Activated naive CD4-positive, alpha-beta T cell treated with anti-CD3 and anti-CD28 coated beads, Interleukin-2, amount 10 ng/mL, durations not matched to agents 7 days and 5 days (primary cell): Measurements from ENCODE around the gene CRTAP.
A peak's percentile ranks its signal among the peaks of the same experiment; 100 is the strongest.
"Not testable (repeated sequence)": the region's sequence is repeated elsewhere in the genome, so short reads cannot be mapped to it uniquely, and the experiment has no call there.

Source experiments
- CTCF ChIA-PET: fragments of 350-600 bp; sonication (Branson Sonifier 250); formaldehyde crosslinking; loops from one replicate; lab custom pipeline; 2021; ENCODE audit warnings: antibody characterized with exemption; lab: Charles Lee
- DNase-seq: peaks from one replicate; pipeline ENCODE4 v3.0.0-alpha.2; 2020
- H3K27ac Mint-ChIP-seq: one replicate; pipeline ENCODE4 v1.8.0; 2021; ENCODE audit warnings: mild to moderate bottlenecking, moderate library complexity, mixed read lengths
- H3K27me3 Mint-ChIP-seq: one replicate; pipeline ENCODE4 v1.8.0; 2021; ENCODE audit warnings: mild to moderate bottlenecking, mixed read lengths
- H3K36me3 Mint-ChIP-seq: one replicate; pipeline ENCODE4 v1.8.0; 2021; ENCODE audit warnings: mixed read lengths
- H3K4me1 Mint-ChIP-seq: one replicate; pipeline ENCODE4 v1.8.0; 2021; ENCODE audit warnings: mixed read lengths
- H3K4me3 Mint-ChIP-seq: one replicate; pipeline ENCODE4 v1.8.0; 2021; ENCODE audit warnings: mild to moderate bottlenecking, moderate library complexity, mixed read lengths
- H3K9me3 Mint-ChIP-seq: one replicate; pipeline ENCODE4 v1.8.0; 2021; ENCODE audit warnings: mixed read lengths

CRTAP gene

DNA sequence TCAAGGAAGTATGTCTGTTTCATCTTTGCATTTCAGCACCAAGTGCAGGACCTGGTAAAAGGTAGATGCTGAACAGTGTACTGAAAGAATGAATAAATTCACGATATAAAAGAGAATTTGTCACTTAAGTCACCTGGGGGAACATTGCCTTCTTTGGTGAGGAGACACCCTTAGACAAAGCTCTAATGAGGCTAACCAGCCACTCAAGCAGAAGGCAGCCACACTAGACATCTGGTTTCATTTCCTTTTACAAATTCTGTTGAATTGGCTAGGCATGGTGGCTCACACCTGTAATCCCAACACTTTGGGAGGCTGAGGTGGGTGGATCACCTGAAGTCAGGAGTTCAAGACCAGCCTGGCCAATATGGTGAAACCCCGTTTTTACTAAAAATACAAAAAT, 7.0 kb upstream of the CRTAP start:
- not testable (repeated sequence) for H3K9me3 Mint-ChIP-seq, DNase-seq, H3K4me3 Mint-ChIP-seq, H3K27ac Mint-ChIP-seq, H3K36me3 Mint-ChIP-seq, H3K4me1 Mint-ChIP-seq
- CTCF ChIA-PET = interaction anchor here (1.1 to 1.2 kb wide), 2 partner anchors 25 to 32 kb away, joined by 3 read pairs; no protein-coding TSS in a partner anchor
- H3K27me3 Mint-ChIP-seq = peaks cover 38% of the 10 kb centered on the region

DNA sequence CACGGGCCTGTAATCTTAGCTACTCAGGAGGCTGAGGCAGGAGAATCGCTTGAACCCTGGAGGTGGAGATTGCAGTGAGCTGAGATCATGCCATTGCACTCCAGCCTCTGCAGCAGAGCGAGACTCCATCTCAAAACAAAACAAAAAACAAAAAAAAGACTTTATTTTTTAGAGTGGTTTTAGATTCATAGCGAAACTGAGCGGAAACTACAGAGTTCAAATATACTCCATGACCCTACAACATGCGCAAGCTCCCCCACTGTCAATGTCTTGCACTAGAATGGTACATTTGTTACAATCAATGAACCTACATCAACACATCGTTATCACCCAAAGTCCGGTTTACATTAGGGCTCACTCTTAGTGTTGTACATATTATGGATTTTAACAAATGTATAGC, 2.2 kb upstream of the CRTAP start:
- no peak overlapping the region for H3K27ac Mint-ChIP-seq
- peaks cover 11% of the 10 kb centered on the region for H3K27me3 Mint-ChIP-seq
- H3K36me3 Mint-ChIP-seq = no peaks in the 10 kb centered on the region
- CTCF ChIA-PET = interaction anchor here (1.4 kb wide), 1 partner anchor 20 kb away, joined by 6 read pairs; no protein-coding TSS in a partner anchor
- no peak for DNase-seq
- H3K4me1 Mint-ChIP-seq = peaks cover 22% of the 10 kb centered on the region
- H3K4me3 Mint-ChIP-seq = no peak overlapping the region
- H3K9me3 Mint-ChIP-seq = no peaks in the 10 kb centered on the region

DNA sequence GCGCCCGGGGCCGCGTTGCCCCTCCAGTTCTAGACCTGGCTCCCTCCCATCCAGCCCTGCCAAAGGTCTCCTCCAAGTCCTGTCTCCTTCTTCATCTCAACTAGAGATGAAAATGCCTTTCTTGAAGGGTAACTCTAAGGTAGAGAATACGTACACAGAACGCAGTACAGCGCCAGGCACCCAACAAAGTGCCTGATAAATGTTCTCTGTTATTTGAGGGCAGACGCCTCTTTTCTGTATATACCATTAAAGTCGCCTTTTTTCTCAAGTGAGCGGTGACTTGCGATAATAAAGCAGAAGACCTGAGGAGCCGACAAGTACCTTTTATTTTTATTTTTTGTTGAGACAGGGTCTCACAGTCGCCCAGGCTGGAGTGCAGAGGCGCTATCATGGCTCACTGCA, 809 bp downstream of the CRTAP start:
- H3K4me1 Mint-ChIP-seq = peaks cover 22% of the 10 kb centered on the region
- peak overlapping the region; percentile 84 for H3K27ac Mint-ChIP-seq
- H3K36me3 Mint-ChIP-seq = no peaks in the 10 kb centered on the region
- CTCF ChIA-PET = no interaction called here
- peak overlapping the region; percentile 79 for H3K4me3 Mint-ChIP-seq
- peaks cover 3% of the 10 kb centered on the region for H3K27me3 Mint-ChIP-seq
- H3K9me3 Mint-ChIP-seq = no peaks in the 10 kb centered on the region
- DNase-seq = no peak

DNA sequence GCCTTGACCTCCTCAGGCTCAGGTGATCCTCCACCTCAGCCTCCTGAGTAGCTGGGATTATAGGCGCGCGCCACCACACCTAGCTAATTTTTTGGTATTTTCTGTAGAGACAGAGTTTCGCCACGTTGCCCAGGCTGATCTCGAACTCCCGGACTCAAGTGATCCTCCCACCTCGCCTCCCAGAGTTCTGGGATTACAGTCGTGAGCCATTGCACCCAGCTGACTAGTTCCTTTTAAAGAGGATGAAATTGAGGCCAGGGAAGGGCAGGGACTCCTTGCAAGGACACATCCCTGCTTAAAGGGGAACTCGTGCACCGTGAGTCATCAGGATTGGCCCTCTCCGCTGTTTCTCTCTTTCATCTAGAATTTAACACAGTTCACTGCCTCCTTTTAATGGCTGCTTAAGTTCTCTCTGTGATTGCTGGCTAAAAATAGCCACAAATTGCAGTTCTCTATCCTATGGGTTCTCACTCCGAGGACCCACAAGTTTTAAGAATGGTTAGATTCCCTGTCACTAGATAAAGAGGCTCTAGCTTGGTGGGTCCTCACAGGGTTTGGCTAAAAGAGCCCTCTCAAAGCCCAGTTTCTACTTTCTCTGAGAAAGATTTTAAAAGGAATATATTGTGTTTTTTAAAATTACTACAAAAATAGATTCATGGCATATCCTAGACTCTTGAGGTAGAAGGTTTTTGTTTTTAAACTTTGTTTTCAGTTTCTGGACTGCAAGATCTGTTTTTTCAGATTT, 1.4 kb downstream of the CRTAP start:
- H3K9me3 Mint-ChIP-seq = no peaks in the 10 kb centered on the region
- CTCF ChIA-PET = no interaction called here
- no peaks in the 10 kb centered on the region for H3K27me3 Mint-ChIP-seq
- no peak for DNase-seq
- H3K4me1 Mint-ChIP-seq = peaks cover 22% of the 10 kb centered on the region
- no peaks in the 10 kb centered on the region for H3K36me3 Mint-ChIP-seq
- H3K4me3 Mint-ChIP-seq = peak overlapping the region; percentile 79
- H3K27ac Mint-ChIP-seq = peak overlapping the region; percentile 49

DNA sequence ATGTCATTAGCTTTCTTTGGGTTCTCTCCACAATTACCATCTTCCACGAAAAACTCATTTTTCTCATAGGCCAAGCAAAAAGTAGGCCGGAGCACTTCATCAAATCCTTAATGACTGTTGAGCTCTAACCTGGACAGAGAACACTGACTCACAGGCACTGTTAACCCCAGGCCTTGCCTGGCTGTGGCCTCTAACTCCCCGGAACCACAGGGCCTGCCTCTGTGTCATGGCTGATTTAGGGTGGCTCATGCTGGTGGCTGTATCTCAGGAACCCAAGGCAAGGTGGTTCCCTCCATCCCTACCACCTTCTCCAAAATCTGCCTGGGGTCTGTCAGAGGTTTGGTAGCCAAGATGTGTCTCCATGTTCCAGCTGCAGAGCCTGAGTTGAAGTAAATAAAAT, 3.6 kb downstream of the CRTAP start:
- Mint-ChIP-seq H3K36me3 (peaks cover 4% of the 10 kb centered on the region), H3K9me3 (no peaks in the 10 kb centered on the region), H3K4me1 (peaks cover 21% of the 10 kb centered on the region), H3K27ac (no peak overlapping the region), H3K27me3 (no peaks in the 10 kb centered on the region), H3K4me3 (no peak overlapping the region)
- CTCF ChIA-PET = interaction anchor here (0.7 to 2.5 kb wide), 3 partner anchors 14 to 255 kb away, joined by 3 to 8 read pairs (median 3); no protein-coding TSS in a partner anchor
- no peak for DNase-seq

DNA sequence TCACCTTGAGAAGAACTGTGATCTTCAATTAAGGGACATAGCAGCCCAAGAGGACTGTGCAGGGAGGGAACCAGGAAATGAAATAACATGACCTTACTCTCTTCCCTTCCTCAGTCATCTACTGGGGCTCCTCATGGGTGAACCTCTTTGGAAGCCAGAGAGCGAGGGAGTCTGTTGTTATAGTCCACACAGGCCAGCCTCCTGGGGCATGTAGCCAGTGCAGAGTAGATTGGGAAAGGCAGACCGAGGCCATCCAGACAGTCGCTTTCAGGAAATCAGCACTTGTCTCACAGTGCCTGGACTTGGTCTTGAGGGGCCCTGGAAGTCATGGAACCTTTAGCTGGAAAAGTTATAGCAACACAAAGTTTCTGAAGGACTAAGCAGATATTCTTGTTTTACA, 6.1 kb downstream of the CRTAP start:
- Mint-ChIP-seq H3K27ac (no peak overlapping the region), H3K4me1 (peaks cover 5% of the 10 kb centered on the region), H3K36me3 (peaks cover 5% of the 10 kb centered on the region), H3K9me3 (no peaks in the 10 kb centered on the region), H3K4me3 (no peak overlapping the region), H3K27me3 (no peaks in the 10 kb centered on the region)
- CTCF ChIA-PET = interaction anchor here (3.6 kb wide), 1 partner anchor 12 kb away, joined by 21 read pairs; no protein-coding TSS in a partner anchor
- DNase-seq = no peak

DNA sequence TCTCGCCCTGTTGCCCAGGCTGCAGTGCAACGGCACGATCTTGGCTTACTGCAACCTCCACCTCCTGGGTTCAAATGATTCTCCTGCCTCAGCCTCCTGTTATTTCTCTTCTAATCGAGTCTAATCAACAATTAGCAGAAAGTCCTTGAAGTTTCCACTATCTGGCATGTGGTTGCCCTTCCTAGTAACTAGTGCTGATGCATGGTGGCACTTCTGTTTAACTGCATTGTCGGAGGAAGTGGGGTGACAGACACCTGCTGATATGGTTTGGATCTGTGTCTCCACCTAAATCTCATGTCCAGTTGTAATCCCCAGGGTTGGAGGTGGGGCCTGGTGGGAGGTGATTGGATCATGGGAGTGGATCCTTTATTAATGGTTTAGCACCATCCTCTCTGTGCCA, 9.2 kb downstream of the CRTAP start:
- no peak for DNase-seq
- H3K4me1 Mint-ChIP-seq = no peaks in the 10 kb centered on the region
- CTCF ChIA-PET = interaction anchor here (1.1 kb wide), 1 partner anchor 8 kb away, joined by 5 read pairs; no protein-coding TSS in a partner anchor
- no peak overlapping the region for H3K4me3 Mint-ChIP-seq
- H3K27ac Mint-ChIP-seq = no peak overlapping the region
- no peaks in the 10 kb centered on the region for H3K9me3 Mint-ChIP-seq
- H3K27me3 Mint-ChIP-seq = no peaks in the 10 kb centered on the region
- peaks cover 15% of the 10 kb centered on the region for H3K36me3 Mint-ChIP-seq

DNA sequence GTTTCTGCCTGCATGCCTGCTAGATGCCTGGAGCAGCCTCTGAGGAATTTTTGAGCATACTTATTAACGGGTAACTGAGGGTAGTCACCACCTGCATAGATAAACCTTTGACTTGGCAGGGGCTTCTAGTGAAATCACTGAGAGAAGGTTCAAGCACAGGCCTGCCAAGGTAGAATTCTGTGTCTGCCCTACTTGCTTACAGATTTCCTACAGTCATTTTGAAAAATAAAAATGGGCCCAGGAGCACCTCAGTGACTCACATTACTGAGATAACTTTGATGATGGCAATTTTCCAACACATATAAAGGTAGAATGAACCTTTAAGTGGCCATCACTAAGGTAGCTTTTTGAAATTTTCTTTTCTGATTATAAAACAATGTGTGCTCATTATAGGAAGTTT, 10.8 kb downstream of the CRTAP start:
- no peaks in the 10 kb centered on the region for H3K4me1 Mint-ChIP-seq
- no peaks in the 10 kb centered on the region for H3K27me3 Mint-ChIP-seq
- H3K27ac Mint-ChIP-seq = no peak overlapping the region
- H3K9me3 Mint-ChIP-seq = no peaks in the 10 kb centered on the region
- CTCF ChIA-PET = interaction anchor here (0.9 kb wide), 1 partner anchor 78 kb away, joined by 3 read pairs; no protein-coding TSS in a partner anchor
- no peak for DNase-seq
- H3K4me3 Mint-ChIP-seq = no peak overlapping the region
- peaks cover 15% of the 10 kb centered on the region for H3K36me3 Mint-ChIP-seq

DNA sequence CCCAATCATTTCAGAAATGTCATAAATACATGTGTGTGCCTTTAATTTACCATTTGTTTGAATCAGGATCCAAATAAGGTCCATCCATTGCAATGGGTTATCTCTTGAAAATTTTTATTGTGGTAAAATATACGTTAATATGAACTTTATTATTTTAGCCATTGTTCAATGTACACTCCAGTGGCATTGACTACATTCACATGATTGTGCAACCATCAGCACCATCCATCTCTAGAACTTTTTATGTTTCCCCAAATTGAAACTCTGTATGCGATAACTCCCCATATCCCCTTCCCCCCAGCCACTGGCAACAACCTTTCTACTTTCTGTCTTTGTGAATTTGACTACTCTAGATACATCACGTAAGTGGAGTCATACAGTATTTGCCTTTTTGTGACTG, 12.0 kb downstream of the CRTAP start:
- no peak overlapping the region for H3K4me3 Mint-ChIP-seq
- peaks cover 11% of the 10 kb centered on the region for H3K36me3 Mint-ChIP-seq
- no peaks in the 10 kb centered on the region for H3K9me3 Mint-ChIP-seq
- no peaks in the 10 kb centered on the region for H3K4me1 Mint-ChIP-seq
- H3K27ac Mint-ChIP-seq = no peak overlapping the region
- DNase-seq = no peak
- CTCF ChIA-PET = interaction anchor here (0.9 to 1.8 kb wide), 2 partner anchors 79 to 247 kb away, joined by 3 to 4 read pairs; no protein-coding TSS in a partner anchor
- no peaks in the 10 kb centered on the region for H3K27me3 Mint-ChIP-seq

DNA sequence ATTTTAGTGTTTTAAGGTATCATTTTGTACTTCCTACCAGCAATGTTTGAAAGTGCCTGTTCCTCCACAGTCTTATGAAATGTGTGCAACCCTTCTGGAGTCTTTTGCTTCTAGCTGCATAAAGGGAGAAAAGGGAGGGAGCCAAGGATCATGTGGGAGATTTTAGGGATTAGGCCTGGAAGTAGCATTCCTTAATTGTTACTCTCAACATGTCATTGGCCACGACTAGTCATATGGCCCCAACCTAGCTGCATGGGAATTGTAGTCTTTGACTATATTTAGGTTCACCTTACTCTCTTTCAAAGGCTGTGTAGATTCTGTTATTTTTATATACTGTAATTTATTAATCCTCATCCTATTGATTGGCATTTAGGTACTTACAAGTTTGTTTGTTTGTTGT, 14.9 kb downstream of the CRTAP start:
- no peaks in the 10 kb centered on the region for H3K27me3 Mint-ChIP-seq
- CTCF ChIA-PET = no interaction called here
- no peak overlapping the region for H3K4me3 Mint-ChIP-seq

DNA sequence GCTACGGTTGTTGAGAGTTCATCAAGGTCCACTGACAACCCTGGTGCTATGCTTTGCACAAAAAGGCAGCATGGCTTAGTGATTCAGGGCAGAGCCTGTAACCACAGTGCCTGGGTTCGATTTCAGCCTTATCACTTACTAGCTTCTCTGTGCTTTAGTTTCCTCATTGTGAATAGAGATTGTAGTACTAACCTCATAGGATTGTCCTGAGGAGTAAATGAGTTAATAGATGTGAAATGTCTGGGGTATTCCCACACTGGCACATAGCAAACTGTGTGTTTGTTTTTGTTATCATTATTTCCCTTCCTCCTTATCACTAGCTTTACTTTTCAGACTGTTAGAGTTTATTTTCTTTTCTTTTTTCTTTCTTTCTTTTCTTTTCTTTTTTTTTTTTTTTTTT, 16.3 kb downstream of the CRTAP start:
- Mint-ChIP-seq H3K9me3 (no peaks in the 10 kb centered on the region), H3K4me1 (peaks cover 12% of the 10 kb centered on the region), H3K36me3 (peaks cover 15% of the 10 kb centered on the region), H3K27ac (no peak overlapping the region), H3K4me3 (no peak overlapping the region), H3K27me3 (no peaks in the 10 kb centered on the region)
- DNase-seq = no peak
- CTCF ChIA-PET = interaction anchor here (1.1 to 4.7 kb wide), 4 partner anchors 14 to 243 kb away, joined by 4 to 97 read pairs (median 10); no protein-coding TSS in a partner anchor

More for the DNA sequence above, 14.9 kb downstream of the CRTAP start:
- Mint-ChIP-seq H3K4me1 (peaks cover 2% of the 10 kb centered on the region), H3K36me3 (peaks cover 12% of the 10 kb centered on the region), H3K9me3 (no peaks in the 10 kb centered on the region), H3K27ac (no peak overlapping the region)
- no peak for DNase-seq

DNA sequence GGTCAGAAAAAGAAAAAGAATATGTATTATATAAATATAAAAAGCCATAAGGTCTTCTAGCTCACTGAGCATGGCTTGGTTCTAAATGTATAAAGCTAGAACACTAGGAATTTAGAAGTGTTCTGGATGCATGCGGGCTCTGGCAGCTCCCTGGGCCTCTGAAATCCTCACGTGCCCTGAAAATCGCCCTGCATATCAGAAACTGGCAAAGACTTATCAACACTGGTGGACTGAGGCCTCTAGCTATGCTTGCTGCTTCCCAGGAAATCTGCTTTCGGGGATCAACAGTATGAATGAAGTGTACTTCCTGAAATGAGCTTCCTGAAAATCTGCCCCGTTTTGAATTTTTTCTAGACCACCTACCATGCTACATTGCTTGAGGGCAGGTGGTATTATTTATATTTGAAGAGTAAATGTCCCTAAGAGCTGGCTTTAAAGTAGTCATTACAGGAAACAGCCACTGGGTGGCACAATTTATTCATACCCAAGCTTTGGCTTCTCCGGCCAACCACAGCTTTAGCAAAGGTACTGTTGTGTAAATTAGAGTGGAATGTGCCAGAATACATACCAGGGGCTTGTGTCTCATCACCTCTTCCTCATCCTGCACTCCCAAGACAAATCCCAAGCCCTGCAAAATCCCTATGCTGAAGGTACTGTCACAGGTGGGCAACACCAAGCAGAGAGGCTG, 17.7 kb downstream of the CRTAP start:
- H3K4me3 Mint-ChIP-seq = no peak overlapping the region
- CTCF ChIA-PET = interaction anchor here (0.6 to 4.7 kb wide), 29 partner anchors 8 to 657 kb away, joined by 3 to 97 read pairs (median 4); no protein-coding TSS in a partner anchor
- peaks cover 12% of the 10 kb centered on the region for H3K4me1 Mint-ChIP-seq
- no peaks in the 10 kb centered on the region for H3K27me3 Mint-ChIP-seq
- peak; percentile 54 for DNase-seq
- H3K36me3 Mint-ChIP-seq = peaks cover 16% of the 10 kb centered on the region
- peaks cover 1% of the 10 kb centered on the region for H3K9me3 Mint-ChIP-seq
- no peak overlapping the region for H3K27ac Mint-ChIP-seq

DNA sequence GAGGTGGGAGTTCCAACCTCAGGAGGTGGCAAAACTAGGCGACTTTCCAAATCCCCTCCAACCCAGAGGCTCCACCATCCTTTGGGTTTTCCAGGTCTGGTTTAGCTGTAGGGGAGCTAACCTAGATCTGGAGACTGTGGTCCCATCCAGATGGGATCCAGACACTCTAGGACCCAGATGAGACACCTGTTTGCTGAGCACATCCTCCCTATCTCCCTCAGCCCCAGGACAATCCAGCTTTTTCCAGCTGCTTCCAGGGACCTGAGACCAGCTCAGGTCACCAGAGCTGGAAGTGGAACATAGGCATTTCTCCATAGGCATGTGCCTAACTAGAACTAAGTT, 18.2 kb downstream of the CRTAP start:
- Mint-ChIP-seq H3K27me3 (no peaks in the 10 kb centered on the region), H3K27ac (no peak overlapping the region), H3K9me3 (peaks cover 4% of the 10 kb centered on the region), H3K4me3 (no peak overlapping the region), H3K36me3 (peaks cover 20% of the 10 kb centered on the region), H3K4me1 (peaks cover 12% of the 10 kb centered on the region)
- no peak for DNase-seq
- CTCF ChIA-PET = interaction anchor here (0.8 to 4.7 kb wide), 22 partner anchors 9 to 657 kb away, joined by 3 to 97 read pairs (median 5); no protein-coding TSS in a partner anchor

DNA sequence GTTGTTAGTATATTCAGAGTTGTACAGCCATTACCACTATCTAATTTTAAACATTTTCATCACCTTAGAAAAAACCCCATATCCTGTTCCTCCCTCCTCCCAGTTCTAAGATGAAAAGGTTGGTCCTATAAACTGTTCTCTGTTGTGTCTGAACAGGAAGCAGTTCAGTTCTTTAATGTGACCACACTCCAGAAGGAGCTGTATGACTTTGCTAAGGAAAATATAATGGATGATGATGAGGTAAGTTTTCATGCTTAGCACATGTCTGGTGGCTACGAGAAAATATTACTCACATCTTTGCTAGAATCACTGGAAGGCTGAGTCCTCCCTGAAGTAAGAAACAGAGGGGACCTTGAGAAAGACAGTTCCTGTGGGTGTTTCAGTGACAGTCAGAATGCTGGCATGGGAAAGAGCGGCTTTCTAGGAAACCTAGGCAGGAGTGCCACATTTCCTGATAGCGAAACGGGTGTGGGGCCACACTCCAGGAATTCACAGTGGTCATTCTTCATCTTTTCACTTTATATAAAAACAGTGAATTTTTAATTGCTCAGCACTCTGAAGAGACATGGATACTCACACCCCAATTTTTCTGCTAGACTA, 20.3 kb downstream of the CRTAP start:
- peaks cover 4% of the 10 kb centered on the region for H3K9me3 Mint-ChIP-seq
- no peaks in the 10 kb centered on the region for H3K27me3 Mint-ChIP-seq
- peaks cover 20% of the 10 kb centered on the region for H3K36me3 Mint-ChIP-seq
- CTCF ChIA-PET = interaction anchor here (1.1 to 4.7 kb wide), 3 partner anchors 60 to 653 kb away, joined by 3 to 97 read pairs (median 7); no protein-coding TSS in a partner anchor
- peaks cover 12% of the 10 kb centered on the region for H3K4me1 Mint-ChIP-seq
- no peak overlapping the region for H3K4me3 Mint-ChIP-seq
- DNase-seq = no peak
- no peak overlapping the region for H3K27ac Mint-ChIP-seq
